ENCODE data around the gene OXCT1.
A peak's percentile ranks its signal among the peaks of the same experiment; 100 is the strongest.
"Not testable (repeated sequence)": the region's sequence is repeated elsewhere in the genome, so short reads cannot be mapped to it uniquely, and the experiment has no call there.

OXCT1 gene

DNA sequence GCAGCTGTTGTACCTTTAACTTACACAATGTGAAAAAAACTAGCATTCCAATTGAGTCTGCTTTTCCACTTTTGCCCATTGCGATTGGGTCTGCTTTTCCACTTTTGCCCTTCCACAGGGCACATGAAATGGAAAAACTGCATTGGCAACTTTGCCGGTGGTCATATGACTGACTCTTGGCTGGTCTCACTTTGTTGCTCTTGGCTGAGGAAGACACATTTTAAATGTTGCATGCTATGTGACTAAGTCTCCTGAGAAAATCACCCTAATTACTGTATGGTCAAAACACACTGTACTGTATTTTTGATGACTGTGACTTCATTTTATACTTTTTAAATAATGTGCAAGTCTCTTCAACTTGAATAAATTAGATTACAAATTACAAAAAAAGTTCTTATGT is 1.6 kb upstream of the OXCT1 start:
- DNase-seq = no peak

DNA sequence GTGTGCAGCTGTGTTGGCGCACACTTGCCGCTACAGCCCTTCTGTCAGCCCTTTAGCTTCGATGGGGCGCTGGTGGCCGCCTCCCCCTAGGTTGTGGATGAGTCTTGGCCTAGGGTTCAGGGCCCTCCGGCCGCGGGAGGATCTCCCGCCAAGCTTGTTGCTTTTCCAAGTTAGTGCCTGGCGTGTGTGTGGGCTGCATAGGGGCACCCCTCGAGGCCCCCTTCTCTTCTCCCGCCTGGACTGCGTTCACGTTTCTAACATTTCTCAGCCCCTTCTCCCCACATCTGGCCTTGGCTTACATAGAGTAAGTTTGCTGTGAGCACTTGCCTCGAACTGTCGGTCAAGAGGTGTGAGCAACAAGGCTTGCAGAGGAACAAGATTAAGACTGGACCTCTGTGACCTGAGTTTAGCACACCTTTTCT is 413 bp upstream of the OXCT1 start:
- no peak for DNase-seq

DNA sequence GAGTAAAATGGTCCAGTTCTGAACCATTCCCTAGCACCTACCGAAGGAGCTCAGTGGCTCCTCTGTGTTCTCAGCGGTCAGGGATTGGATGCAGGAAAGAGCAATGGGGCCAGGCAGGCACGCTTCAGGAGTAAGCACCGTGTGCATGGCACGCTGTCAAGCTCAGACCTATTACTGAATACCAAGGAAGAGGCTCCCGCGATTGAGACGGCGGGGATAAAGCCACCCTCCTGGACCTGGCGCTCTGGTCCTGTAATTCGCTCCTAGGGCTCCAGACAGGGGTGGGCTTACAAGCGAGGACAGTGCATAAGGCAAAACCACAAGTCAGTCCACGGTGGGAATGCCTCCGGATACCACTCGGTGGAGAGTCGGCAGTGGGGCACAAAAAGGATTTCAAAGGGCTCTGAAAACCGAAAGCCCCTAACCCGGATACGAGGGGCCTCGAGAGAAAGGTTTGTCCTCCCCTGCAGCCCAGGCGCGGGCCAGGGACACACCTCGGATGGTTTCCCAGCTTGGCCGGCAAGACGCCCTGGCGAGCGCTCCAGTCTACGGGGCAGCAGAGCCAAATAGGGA is 988 bp downstream of the OXCT1 start:
- DNase-seq = peak; percentile 69

DNA sequence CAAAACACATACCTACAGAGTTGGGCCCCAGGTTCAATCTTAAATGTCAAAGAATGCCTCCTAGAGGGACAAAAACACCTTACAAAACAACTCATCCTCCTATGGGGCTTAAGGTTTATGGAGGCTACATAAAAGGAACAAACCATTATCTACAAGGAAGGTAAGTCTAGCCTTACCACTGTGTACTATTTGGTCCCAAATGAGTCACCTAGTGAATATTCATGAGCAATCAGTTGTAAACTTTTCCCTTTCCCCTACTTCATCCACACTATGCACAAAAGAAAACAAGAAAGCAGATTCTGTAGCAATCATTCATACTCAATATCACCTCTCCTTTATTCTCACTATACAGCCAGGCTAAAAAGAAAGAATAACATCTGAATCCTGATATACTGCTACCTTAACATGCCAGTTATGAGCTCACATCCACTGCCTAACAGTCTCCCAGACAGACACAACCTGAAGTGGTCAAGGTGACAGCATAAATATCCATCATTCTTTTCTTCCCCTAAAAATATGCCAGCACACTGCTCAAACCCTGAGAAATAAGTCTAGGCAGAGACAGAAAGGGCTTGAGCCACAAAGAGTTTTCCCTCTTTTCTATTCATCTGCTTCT is 6.2 kb downstream of the OXCT1 start:
- no peak for DNase-seq

DNA sequence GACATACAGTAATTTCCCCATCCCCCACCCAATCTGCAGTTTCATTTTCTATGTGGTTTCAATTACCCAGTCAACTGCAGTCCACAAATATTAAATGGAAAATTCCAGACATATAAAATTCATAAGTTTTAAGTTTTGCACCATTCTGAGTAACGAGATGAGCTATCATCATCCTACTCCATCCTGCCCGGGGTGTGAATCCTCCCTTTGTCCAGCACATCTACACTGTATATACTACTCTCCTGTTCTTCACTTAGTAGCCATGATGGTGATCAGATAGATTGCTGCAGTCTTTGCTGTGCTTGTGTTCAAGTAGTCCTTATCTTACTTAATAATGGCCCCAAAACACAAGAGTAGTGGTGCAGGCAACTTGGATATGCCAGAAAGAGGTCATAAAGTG is 11.3 kb downstream of the OXCT1 start:
- no peak for DNase-seq

DNA sequence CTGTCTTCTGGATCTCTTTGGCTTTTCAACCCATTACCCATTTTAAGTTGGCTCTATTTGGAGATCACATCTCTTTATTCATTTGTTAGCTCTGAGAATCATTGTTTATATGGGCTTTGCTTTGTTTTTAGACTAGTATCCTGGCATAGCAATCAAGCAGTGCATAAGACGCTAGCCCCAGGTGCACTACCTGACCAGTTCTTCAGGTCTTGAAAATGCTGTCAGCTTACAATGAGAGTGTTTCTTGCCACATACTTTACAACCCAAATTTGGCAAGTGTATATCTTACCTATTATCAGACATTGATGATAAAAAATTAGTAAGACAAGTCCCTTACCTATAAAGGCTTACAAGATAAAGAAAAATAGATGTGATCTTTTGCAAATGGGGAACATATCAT is 12.2 kb downstream of the OXCT1 start:
- no peak for DNase-seq

DNA sequence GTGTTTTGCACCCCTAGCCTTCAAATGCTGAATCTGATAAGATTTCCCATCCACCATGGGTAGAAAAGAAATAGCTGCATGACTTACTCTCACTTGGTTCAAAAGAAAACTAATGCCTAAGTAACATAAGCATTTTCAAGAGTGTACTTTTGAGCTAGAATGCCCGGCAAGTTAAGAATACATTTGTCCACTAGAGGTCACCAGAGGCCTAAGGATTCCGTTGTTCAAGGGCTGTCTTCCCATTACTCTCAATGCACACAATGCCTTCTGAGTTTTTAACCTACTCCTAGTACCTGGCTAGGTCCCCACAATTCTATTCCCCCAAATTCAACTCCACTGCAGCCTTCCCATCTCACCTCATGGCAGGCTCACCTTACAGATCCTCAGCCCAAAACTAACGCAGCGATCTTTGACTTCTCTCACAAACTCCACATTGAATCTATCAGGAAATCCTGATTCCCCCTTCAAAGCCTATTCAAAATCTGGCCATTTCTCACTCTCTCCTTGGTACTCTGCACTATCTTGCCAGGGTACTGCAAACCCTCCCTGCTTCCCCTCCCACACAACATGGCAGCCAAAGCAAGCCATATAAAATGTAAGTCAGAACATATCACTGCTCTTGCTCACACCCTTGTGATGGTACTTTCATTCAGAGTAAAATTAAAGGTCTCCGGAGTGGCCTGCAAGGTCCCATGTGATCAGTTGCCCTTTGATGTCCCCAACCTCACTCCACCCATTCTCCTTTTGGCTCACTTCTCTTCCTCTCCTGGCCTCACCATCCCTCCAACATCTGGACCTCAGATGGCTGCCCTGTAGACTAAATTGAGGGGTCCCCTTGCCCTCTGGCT is 13.4 kb downstream of the OXCT1 start:
- DNase-seq = no peak

DNA sequence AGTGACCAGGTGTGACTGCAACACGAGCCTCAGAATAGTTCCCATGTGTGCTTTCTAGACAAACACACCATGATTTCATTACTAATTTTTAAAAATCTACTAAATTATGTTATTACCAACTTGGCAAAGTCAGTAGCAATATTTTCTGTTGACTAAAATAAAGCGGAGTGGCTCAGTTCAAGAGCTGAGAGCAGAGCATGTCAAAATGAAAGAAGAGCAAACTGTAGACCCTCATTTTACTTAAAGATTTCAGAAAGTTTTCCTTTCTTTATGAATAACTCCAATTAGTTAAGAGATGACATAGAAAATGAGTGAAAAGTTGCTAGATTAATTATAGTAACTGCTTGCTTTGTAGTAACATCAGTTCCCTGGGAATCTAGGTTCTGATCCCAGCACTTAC is 17.9 kb downstream of the OXCT1 start:
- no peak for DNase-seq

DNA sequence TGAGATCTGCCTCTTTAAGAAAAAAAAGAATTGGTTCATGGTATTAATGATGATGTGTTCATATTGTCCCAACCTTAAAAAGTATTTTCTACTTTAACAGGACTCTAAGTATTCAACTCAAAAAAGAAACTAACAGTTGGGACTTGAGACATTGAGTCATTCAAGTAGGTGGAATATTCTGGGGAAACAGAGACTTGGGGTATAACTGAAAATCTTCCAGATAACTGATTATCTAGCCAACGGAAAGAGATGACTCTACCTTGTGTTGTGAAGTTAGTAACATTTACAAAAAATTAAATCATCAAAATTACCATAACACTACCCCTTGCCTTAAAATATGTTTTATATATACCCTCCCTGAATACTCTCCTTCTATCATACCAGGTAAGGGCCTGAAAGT is 19.1 kb downstream of the OXCT1 start:
- no peak for DNase-seq

DNA sequence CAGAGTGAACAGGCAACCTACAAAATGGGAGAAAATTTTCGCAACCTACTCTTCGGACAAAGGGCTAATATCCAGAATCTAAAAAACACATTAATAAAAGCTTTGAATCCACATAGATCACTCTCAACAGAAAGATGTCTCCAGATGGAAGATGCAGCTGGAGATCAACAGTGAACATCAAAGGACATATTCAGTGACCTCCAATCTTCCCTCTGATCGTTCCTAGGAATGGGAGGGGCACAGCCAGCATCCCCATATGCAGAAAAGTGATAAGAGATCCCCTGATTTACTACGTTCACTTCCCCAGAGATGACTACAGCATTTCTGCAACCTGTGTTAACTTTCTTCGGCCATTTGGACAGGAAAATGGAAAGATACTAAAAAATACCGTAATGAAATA is 21.2 kb downstream of the OXCT1 start:
- DNase-seq = no peak

DNA sequence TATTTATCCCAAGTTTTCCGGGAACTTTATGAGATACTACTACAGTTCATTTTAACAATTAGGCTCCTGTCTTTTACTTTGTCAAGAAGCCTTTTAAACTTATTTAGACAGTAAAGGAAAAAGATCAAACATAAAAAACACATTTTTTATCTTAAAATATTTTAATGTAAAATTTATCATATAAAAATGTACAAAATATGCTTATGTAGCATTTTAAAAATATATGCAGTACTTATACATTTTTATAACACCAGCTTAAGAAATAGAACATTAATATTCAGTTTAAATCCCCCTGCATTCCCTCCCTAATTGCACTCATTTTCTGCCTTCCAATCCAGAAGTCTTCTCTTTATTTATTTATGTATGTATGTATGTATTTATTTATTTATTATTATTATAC is 24.5 kb downstream of the OXCT1 start:
- not testable (repeated sequence) for DNase-seq

DNA sequence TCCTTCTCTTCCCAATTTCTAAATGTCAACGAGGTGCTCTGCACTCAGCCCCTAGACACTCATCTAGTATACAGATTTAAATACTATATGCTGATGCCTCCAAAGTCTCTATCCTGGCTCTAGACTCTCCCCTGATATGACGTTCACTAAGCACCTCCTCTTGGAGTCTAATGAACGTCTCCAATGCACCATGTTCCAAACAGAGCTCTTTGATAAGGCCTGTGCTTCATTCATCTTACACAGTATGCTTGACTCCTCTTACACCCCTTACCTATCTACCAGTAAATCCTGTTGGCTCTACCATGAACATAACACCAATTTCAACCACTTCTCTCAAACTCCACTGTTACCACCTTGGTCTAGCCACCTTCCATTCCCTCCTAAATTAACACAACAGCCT is 25.7 kb downstream of the OXCT1 start:
- DNase-seq = no peak

DNA sequence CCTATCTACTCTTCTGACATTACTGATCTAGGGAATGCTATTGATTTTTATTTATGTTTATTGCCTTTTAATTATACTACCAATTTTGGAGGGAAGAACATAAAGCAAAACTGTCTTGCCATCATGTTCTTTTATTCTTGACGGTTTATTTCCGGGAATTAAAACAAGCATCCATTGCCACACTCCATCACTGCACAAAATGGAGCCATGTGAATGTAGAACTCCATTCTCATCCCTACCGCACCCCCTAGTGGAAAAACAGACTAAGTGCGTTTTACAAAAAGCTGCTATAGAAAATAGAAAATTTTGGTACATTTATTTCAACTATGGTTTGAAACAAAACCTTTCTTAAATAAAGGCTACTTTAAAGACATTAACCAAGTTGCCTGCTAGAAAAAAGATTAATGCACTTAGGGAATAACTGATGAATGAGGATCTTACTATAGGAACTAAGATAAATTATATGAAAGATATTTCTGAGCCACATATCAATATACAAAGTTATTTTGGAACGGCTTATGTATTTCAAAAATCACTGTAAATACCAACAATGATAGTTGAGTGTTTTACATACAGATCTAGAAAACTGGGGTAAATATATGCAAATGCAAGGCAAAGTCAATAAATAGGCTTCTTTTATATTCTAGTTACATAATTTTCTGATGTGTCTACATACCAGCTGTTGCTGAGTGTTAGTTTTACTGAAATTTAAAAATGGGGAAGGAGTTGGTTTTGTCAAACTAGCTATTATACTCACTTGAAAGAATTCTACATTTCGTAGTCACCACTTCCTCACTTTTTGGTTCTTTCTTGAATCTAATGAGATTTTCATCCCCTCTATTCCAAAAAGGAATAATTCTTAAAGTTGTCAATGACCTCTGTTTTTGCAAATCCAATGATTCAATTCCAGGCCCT is 26.5 kb downstream of the OXCT1 start:
- no peak for DNase-seq

DNA sequence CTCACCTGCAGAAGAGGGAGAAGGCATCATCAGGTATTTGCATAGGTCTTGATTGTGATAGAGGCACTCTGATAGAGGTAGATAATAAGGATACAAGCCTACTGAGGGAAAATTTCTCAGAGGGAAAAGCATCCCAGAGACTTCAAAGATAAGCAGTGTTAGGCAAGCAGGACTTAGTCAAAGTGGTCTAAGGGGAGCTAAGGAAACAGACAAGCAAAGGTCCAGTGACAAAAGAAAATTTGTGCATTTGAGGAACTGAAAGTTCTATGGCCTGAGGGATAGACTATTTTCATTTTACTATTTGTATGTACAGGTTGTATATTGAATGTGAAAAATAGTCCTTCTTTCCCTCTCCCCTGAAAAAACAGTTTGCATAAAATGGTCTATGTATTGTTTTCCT is 27.4 kb downstream of the OXCT1 start:
- no peak for DNase-seq

DNA sequence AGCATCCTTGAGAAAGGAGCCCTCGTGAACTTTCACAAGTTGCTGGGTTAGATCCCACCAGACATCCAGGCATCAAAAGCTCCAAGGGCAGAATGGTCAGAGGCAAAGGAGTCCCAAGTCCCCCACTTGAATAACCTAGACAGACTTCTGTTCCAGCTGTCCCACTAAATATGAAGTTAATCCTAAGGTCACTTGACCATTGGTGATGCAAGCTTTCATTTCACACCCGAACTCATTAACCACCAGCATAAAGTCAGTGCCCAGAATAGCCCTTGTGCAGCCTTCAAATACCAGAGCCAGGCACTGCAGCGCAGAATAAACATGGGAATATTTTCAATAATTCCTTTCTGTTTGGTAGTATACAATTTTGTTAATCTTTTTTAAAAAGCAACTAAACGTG is 28.9 kb downstream of the OXCT1 start:
- DNase-seq = no peak

DNA sequence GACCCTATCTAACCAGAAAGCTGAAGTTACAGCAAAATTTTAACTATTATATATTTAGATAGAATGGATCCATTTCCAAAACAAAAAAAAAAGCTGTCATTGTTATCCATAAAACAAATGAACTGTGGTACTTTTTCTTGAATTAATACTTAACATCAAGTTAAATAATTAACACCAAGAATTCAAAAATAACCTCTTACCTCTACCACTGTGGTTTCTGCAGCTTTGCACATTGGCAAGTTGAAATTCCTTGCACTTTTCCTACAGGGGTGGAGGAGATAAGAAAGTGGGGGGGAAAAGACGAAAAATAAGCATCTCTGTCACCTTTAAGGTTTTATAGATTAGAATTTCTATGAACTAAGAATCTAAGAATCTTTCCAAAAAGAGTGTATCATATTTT is 30.0 kb downstream of the OXCT1 start:
- no peak for DNase-seq

DNA sequence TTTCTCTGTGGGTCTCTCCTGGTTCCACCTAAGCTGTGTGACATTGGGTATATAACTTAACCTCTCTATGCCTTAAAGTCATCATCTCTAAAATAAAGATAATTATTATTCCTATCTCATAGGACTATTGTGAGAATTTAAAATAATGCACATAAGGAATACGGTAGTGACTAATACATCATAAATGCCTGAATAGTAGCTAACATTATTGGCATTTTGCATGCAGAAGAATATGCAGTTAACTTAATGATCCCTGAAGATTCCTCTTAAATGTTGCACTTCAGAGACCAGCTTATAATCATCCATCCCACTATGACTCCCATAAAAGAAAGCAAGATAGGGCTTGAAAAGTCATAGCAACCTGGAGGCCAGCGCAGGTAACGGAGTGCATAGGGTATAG is 32.4 kb downstream of the OXCT1 start:
- DNase-seq = no peak

DNA sequence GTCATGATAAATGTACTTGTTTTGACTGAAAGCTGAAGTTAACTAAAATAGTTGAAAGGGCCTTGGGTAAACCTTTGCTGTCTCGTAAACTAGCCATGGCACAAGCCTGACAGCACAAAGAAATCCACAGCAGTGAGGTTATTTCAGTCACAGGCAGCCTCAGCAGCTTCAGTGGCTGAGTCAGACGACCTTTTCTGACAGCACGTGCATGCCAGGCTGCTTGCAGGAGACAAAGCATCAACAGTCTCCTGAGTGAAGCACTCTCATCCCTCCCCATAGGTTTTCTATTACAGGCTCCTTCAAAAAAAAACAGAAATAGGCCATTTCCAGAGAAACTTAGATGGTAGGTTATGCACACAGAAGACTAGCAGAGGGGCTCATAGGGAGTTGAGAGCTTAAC is 34.6 kb downstream of the OXCT1 start:
- no peak for DNase-seq

DNA sequence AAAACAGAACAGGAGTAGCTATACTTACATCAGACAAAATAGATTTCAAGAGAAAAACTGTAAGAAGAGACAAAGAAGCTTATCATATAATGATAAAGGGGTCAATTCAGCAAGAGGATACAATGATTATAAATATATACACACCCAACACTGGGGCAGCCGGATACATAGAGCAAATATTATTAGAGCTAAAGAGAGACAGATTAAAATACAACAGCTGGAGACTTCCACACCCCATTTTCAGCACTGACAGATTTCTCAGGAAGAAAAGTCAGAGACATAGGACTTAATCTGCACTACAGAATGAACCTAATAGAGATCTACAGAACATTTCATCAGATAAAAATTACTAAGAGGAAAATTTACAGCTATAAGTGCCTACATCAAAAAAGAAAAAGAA is 35.7 kb downstream of the OXCT1 start:
- no peak for DNase-seq

DNA sequence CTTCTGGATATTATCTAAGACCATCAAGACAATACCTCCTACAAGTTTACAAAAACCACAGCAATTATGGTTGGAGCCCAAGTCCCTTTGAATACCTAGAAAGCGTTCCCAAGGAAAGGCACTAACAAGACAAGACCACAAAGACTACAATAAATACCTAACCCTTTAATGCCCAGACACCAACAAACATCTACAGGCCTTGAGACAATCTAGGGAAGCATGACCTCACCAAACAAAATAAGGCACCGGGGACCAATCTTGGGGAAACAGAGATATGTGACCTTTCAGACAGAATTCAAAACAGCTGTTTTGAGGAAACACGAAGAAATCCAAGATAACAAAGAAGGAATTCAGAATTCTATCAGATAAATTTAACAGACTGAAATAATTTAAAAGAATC is 37.8 kb downstream of the OXCT1 start:
- DNase-seq = no peak

DNA sequence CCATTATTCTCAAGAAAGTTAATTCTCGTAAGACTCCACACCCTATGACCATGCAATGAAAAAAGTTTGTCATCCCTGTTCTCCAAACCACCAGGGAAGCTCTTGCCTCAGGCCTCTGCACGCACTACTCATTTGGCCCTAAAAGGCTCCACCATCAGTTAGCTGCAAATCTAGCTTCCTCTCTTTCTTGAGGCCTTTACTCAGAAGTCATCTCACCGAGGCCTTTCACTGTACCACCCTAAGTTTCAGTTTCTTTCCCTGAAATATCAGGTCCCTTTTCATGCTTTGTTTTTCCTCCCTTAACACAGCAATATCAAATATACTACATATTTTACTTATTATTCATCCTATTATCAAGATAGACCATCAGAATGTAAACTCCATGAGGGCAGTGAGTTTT is 39.1 kb downstream of the OXCT1 start:
- DNase-seq = no peak

DNA sequence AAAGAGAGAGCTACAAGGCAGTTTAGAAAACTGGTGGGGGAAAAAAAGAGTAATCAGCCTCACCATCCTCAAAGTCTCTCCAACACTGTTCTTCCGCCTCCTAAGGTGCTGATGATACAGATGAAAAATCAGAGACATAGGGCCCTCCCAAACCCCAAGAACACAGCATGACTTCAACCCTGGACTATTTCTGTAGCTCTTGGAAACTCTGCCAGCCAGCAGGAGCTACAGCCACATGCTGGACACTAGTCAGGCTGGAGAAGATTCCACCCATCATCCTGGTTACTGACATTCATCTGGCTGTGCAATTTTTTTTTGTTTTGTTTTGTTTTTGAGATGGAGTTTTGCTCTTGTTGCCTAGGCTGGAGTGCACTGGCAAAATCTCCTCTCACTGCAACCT is 42.4 kb downstream of the OXCT1 start:
- DNase-seq = no peak

DNA sequence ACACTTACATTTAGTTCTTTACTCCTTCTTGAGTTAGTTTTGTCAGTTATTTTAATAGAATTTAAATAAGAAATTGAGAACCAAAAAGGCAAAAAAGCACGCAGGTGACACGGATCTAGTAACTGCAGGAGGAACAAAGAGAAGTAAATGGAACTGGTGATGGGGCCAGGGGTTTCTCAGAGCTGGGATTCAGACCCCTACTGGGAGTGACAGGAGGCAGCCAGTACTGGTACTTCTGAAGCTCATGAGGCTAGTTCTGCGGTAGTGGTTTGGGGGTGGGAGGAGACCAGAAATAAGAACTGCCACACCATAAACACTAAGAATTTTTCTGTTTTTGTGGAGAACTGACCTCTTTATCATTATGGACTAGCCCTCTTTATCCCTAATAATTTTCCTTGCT is 48.2 kb downstream of the OXCT1 start:
- no peak for DNase-seq
